HG03521 (cell line): Measurements from ENCODE around the gene TTC23.
"Not testable (repeated sequence)": the region's sequence is repeated elsewhere in the genome, so short reads cannot be mapped to it uniquely, and the experiment has no call there.

Experiments used
- ATAC-seq: cut with Tn5 transposase; IDR thresholded peaks from one replicate; pipeline ENCODE4 v1.9.1; 2021; ENCODE audit warnings: mild to moderate bottlenecking, moderate library complexity; ENCODE audit not compliant: unreplicated experiment

The TTC23 gene

GRCh38 chr15:99122831-99123712 lies 126.3 kb downstream of the TTC23 start:
- ATAC-seq = no peak

GRCh38 chr15:99121691-99122410 lies 127.5 kb downstream of the TTC23 start:
- no peak for ATAC-seq

DNA sequence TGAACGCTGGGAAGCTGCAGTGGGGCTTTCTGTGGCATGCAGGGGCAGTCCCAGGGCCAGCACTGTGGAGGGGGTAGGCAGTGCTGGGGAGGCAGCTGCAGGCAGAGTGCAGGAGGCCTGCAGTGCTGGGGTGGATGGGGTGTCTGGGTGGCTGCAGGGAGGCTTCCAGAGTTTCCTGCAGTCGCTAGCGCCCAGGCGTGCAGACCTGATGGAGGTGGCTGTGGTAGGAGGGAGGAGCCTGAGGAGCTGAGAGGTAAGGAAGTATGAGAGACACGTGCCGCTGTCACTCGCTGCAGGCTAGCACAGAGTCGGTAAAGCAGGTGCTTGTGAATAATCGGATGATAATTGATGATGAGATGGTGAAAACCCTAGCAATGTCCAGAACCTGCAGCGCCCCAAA lies 128.2 kb downstream of the TTC23 start:
- ATAC-seq = no peak

- ATAC-seq = no peak
Measured at GRCh38 chr15:99120050-99120777, 129.2 kb downstream of the TTC23 start.

DNA sequence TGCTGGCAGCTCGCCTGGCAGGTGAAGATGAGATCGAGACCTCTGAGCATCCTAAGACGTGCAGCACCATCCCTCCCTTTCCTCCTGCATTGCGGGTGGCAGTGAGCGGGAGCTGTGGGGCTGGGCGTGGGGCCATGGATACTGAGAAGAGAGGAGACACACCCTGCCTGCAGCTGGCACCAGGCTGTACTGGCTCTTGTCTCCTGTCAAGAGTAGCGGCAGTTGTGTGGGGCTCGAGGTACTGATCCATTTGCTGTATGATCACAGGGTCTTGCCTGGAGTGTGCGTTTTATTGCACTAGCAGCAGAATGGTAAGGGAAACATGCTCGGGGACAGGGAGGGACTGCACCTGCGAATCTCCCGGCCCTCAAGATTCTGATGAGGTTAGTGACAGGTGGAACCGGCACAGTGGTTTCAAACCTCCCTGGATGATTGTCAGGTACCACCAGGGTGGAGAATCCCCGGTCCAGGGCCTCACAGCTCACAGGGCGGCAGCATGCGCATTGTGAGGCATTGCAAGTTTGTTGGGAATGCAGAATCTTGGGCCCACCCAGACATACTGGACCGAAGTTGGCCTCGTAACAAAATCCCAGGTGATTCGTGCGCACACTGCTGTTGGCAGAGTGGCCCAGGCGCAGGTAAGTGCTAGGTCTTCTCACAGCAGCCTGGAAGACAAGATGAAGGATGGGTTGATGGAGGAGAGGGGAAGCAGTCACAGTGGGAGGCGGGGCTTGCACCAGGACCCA lies 130.4 kb downstream of the TTC23 start:
- ATAC-seq = no peak

- ATAC-seq = no peak
Measured at GRCh38 chr15:99118258-99118632, 131.1 kb downstream of the TTC23 start.

DNA sequence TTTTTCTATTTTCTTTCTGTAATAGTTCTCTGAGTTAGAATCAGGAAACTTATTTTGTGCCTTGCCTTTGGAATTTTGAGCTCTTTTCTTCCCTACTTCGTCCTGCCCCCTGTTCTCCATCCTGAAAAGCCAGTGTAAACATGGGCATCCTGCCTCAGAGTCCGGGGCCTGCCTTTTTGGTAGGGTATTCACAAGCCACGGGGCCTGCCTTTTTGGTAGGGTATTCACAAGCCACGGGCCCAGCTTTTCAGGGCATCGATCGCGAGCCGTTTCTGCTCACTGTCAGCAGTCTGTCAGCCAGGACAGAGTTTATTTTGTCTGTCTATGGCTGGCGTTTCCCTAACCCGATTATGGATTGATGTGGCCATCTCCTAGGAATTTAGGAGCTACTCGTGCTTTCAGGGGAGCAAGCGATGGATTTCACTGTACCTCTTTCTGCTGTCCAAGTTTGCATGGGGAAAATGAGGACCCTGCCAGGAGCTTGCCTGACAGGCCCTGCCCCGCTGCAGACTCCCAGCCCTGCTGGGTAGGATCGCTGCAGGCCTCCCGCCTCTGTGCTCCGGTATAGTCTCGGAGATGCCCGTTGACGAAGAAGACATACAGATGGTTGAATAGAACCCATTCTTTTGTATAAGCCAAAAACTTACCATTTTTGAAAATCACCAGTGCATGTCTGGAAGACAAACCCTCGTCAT lies 131.7 kb downstream of the TTC23 start:
- no peak for ATAC-seq

DNA sequence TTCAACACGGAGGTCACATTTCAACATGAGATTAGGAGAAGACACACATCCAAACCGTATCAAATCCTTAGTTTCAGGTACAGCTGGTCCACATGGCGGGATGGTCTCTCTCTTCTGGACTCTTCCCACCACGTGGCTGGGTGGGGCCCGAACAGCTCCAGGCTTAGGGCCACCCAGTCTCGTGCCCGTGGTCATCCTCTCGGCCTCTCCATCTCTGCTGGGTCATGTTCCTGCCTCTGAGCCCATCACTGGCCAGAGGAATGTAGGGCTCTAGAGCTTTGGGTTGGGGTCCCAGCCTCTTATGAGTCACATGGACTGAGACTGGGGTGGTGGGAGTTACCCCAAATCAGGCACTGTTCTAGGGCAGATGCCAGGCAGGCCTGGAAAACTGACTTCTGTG lies 132.3 kb downstream of the TTC23 start:
- ATAC-seq = no peak

GRCh38 chr15:99115300-99116215 lies 133.8 kb downstream of the TTC23 start:
- no peak for ATAC-seq

- no peak for ATAC-seq
Measured at GRCh38 chr15:99114511-99115299, 134.7 kb downstream of the TTC23 start.

DNA sequence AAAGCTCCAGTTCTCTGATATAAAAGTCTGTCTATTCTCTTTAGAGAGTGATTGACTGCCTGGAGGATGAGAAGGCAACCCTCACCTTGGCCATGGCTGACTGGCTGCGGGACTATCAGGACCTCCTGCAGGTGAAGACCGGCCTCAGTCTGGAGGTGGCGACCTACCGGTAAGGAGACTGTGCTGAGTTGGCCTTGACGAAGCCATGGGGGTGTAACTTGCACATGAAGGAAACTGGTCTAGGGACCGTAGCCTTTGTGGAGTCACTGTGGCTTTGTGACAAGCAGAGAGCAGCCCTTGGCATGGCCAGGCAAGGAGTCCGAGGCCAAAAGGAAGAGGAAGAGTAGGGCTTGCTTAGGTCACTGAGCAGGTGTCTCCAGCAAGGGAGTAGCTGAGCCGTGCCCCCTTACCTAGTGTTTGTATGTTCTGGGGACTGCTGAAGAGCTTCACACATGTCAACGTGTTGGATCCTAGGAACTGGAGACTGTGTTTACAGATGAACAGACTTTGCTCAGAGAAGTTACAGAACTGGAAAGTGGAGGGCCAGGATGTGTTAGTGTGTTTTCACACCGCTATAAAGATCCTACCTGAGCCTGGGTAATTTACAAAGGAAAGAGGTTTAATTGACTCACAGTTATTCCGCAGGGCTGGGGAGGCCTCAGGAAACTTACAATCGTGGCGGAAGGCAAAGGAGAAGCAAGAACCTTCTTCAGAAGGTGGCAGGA lies 135.7 kb downstream of the TTC23 start:
- no peak for ATAC-seq

DNA sequence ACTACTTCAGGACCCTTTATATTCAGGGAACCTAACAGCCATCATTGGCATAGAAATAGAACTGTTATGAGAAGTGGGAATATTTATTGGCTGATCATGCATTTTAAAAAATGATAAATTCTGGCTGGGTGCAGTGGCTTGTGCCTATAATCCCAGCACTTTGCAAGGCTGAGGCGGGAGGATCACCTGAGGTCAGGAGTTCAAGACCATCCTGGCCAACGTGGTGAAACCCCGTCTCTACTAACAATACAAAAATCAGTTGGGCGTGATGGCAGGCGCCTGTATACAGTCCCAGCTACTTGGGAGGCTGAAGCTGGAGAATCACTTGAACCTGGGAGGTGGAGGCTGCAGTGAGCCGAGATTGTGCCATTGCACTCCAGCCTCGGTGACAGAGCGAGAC lies 137.7 kb downstream of the TTC23 start:
- ATAC-seq = not testable (repeated sequence)

GRCh38 chr15:99110581-99111320 lies 138.6 kb downstream of the TTC23 start:
- no peak for ATAC-seq

DNA sequence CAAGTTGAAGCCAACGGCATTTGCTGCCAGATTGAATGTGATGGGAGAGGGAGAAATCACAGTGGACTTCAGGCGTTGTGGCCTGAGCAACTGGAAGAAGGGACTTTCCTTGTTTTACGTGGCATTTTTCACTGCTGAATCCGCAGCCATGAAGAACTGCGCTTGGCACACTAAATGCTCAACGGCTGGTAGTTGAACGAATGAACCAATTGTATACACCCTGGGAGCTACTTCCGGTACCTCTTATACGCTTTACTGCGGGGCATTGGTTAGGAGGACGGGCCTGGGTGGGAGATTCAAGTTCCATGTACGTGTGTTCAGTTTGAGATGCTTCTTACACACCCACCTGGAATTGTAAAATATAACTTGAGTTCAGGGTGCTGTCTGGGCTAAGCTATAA lies 139.3 kb downstream of the TTC23 start:
- ATAC-seq = no peak

DNA sequence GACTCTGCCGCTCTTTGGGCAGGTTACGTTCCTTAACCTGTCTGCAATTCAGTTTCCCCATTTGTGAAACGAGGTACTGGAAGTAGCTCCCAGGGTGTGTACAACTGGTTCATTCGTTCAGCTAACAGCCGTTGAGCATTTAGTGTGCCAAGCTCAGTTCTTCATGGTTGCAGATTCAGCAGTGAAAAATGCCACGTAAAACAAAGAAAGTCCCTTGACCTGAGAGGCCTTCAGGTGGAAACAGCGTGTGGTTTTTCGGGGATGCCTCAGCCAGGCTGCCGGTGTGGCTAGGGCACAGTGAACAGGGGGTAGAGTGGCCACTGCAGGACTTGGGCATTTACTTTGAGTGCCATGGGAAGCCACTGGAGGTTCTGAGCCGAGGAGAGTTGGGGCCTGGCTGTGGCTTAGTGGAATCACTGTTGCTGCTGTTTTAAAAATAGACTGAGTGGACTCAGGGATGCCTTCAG lies 139.8 kb downstream of the TTC23 start:
- ATAC-seq = no peak

- ATAC-seq = no peak
Measured at GRCh38 chr15:99108993-99109392, 140.4 kb downstream of the TTC23 start.
